AG20443 (cell line): ENCODE results near the gene ROR2.
"Not testable (repeated sequence)": the region's sequence is repeated elsewhere in the genome, so short reads cannot be mapped to it uniquely, and the experiment has no call there.

Experiments used
- DNase-seq: peaks from one replicate; pipeline ENCODE4 v3.0.0; 2012; ENCODE audit warnings: low spot score, mixed read lengths

The ROR2 gene

GRCh38 chr9:91677822-91678436 is 272.1 kb downstream of the ROR2 start:
- DNase-seq: no peak

GRCh38 chr9:91677331-91677730 is 272.7 kb downstream of the ROR2 start:
- no peak for DNase-seq

GRCh38 chr9:91676046-91676445 is 274.0 kb downstream of the ROR2 start:
- no peak for DNase-seq

- no peak for DNase-seq
Observed at GRCh38 chr9:91664663-91665062, 285.4 kb downstream of the ROR2 start.

DNA sequence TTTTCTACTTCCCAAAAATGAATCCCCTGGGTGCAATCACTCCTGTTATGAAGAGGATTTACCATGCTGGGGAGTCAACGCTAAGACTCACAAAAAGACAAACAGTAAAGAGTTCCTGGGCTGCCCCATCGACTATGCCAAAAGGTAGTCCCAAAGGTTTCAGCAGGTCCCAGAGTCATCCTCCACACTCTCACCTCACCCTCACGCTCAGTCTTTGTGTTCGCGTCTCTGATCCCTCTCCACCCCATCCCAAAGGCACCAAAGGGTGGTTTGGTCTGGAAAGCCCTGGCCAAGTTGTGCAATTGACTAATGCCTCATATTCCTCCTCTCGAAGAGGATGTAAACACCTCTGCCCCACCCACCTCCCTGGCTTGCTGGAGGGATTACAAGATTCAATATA is 286.2 kb downstream of the ROR2 start:
- DNase-seq: no peak

DNA sequence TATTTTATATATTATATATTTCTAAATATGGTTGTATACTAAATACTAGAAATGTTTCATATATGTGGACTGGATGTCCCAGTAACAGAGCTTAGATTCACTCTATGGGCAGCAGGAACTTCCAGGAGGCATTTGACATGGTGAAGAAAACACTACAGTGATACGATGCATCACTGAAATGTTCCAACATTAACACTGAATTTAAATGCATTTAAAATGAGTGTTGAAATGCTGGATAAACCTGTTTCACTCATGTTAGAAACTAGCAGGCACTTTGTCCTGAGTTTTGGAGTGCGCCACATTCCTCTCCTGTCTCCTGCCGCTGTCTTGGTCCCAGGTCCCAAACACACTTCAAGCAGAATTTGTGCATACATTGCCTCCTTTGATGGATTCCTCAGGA is 288.6 kb downstream of the ROR2 start:
- DNase-seq: no peak

DNA sequence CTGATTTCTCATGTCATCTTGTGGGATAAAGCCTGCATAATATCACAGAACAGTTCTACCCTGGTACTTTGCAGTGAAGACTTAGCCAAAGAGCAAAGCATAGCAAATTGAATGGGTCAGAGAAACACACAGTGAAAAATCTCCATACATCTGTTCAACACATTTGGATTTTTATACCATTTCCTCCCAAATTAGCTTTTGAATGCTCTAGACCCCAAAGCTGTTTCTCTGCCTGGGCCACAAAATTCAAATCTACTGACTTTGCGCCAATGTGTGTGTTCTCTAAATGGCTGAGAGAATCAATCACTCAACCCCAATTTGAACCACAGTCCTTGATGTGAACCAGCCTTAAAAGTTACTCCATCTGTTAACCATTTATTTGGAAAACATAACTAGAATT is 289.5 kb downstream of the ROR2 start:
- DNase-seq: no peak

GRCh38 chr9:91659529-91660495 is 290.2 kb downstream of the ROR2 start:
- DNase-seq: peak; percentile 73

DNA sequence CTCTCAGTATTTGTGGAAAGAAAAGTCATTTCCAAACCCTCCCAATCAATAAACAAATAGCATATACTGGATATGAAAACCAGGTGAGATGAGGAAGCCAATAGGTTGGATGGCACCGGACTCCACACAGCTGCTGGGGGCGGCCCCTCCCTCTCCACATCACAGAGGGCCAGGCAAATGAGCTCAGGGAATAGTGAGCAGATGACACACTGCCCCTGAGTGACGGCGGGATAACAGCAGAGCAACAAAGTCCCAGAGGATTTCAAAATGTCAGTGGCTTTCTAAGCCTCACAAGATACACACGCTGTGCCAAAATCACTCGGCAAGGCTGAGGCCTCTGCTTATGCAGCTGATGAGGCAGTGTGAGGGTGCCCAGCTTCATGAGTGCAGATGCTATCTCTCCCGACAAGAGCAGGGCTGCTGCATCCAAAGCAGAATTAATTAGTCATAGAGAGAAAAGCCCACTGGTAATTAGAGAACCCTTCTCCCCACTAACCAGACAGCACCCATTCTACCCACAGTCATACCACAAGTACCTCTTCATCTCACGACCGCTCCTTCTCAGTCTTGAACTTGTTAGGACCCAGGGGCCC is 291.4 kb downstream of the ROR2 start:
- DNase-seq: no peak

DNA sequence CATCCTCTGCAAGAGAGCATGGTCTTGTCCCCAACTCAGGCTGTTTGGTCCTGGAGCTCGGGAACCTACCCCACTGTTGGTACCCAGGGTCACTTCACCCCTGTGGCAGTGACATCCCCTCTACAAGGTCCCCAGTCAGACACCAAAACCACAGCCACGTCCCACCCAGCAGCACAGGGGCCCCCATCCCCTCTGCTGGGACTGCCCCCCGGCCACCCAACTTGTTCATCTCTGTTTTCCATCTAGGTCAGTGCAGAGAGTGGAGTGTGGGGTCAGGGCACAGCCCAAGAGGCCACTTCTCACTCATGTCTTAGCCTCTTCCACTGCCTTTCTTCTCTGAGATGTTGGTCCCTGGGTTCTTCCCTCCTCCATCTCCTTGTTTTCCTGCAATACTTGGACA is 292.5 kb downstream of the ROR2 start:
- no peak for DNase-seq

DNA sequence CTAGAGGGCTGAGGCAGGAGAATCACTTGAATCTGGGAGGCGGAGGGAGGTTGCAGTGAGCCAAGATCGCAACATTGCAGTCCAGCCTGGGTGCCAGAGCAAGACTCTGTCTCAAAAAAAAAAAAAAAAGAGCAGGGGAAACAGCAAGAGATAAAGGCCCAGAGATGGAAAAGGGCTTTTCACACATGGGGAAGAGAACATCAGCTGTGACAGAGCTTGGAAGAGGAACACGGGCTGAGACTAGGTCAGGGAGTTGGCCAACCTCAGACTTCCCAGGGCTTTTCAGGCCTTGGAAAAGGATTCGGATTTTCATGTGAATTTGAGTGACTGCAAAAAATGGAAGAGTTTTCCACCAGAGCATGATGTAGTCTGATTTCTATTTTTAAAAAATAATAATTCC is 294.4 kb downstream of the ROR2 start:
- DNase-seq: no peak

DNA sequence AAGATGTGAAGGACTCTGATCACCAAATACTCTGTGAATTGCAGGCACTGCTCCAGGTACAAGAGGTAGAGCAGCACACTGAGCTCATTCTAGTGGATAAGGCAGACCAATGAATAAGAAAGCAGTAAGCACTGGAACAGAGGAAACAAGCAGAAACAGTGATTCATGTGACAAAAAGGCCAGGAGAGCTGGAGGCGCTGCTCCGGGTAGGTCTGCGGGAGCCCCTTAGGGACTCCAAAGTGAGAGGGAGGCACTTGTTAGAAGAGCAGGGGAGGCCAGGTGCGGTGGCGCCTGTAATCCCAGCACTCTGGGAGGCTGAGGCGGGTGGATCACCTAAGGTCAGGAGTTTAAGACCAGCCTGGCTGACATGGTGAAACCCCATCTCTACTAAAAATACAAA is 294.8 kb downstream of the ROR2 start:
- no peak for DNase-seq

DNA sequence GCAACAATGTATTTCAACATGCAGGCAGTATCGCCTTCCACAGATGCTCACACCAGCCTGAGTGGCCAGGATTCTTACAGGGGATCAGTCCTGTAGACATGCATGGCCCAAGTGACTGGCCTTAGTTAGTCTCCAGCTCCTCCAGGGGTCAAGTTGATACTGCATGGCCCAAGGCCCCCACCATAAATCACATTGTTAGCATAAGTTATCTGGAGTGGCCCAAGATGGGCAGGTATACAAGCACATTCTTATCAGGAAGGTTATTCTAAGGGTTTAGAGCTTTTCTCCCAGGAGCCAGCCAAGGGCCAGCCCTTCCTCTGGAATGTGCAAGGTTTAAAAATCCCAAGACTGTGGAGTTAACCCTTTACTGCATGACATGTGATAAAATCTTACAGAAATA is 295.5 kb downstream of the ROR2 start:
- DNase-seq: no peak

GRCh38 chr9:91647371-91647770 is 302.7 kb downstream of the ROR2 start:
- DNase-seq: no peak

DNA sequence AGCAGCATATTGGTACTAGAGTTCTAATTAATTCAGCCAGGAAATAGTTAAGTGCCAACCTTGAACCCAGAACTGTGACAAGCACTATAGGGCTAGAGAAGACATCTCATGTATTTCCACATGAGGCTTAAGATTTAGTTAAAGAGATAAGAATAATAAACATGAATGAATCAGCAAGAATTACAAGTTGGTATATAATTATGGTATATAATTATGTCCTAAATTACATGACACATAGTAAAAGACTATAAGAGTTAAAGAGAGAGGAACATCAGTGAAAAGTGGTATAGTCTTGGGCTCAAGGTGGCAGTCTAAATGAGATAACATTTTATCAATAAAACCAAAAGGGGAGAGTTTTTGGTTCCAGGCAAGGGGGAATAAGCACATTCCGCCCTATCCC is 303.3 kb downstream of the ROR2 start:
- no peak for DNase-seq

GRCh38 chr9:91644433-91644832 is 305.6 kb downstream of the ROR2 start:
- DNase-seq: no peak

- DNase-seq: no peak
Observed at GRCh38 chr9:91643481-91644077, 306.4 kb downstream of the ROR2 start.

GRCh38 chr9:91642771-91643170 is 307.3 kb downstream of the ROR2 start:
- DNase-seq: no peak

DNA sequence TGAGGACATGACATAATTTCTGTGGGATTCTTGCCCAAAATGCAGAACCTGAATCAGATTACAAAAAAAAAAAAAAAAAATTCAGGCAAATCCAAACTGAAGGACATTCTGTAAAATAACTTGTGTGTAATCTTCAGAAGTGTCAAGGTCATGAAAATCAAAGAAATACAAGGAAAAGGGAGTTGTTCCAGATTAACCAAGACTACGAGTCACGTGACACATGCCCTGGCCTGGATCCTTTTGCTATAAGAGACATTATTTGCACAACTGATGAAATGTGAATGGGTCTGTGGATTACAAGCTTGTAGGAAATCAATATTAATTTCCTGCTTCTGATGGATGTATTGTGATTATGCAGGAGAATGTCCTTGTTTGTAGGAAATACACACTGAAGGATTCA is 309.6 kb downstream of the ROR2 start:
- no peak for DNase-seq

- no peak for DNase-seq
Observed at GRCh38 chr9:91639054-91639453, 311.0 kb downstream of the ROR2 start.

DNA sequence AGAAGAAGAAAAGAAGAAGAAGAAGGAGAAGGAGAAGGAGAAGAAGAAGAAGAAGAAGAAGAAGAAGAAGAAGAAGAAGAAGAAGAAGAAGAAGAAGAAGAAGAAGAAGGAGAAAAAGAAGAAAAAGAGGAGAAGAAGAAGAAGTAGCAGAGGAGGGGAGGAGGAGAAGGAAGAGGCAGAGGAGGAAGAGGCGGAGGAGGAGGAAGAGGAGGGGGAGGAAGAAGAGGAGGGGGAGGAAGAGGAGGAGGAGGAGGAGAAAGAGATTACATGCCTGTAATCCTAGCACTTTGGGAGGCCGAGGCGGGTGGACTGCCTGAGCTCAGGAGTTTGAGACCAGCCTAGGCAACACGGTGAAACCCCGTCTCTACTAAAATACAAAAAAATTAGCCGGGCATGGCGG is 315.2 kb downstream of the ROR2 start:
- not testable (repeated sequence) for DNase-seq

DNA sequence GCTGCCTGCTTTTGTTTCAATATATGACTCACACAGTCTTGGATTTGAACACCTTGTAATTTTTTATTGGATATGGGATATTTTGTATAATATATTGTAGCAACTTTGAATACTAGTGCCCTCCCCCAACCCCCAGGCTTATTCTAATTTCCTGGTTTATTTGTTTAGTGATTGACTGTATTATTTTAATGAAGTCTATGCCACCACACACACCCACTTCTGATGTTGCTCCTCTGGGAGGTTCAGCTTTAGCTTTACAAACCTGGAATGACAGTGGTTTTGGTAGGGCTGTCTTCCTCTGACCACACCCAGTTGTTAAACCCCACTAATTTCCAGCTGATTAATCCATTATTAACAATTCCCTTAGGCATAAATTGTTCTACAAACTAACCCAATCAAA is 320.3 kb downstream of the ROR2 start:
- no peak for DNase-seq

DNA sequence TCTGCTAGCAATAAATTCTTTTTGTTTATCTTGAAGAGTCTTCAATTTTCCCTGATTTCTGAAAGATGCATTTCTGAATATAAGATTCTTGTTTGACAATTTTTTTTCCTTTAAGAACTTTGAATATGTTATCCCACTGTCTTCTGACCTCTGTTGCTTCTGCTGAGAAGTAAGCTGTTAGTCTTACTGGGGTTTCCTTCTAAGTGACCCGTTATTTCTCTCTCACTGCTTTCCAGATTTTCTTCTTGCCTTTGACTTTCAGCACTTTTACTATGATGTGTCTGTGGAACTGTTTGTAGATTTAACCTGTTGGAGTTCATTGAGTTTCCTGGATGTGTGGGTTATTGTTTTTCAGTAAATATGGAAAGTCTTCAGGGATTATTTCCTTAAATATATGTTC is 321.1 kb downstream of the ROR2 start:
- no peak for DNase-seq
